Right lobe of liver (tissue), 6 donors: Measurements from ENCODE around the gene PNCK. TPM values are rescaled to one million over a fixed set of nuclear protein-coding genes. Genes with fewer than 3 reads are reported as not detected.

Source experiments
- ATAC-seq, 4 donors: fragments of 200-7000 bp; cut with Tn5 transposase; one replicate each; pipeline ENCODE4 v1.9.1; 2020; ENCODE audit warnings: mild to moderate bottlenecking in 4 of 4, moderate library complexity in 4 of 4
- DNase-seq, 3 donors: peaks; one replicate each; pipeline ENCODE4 v3.0.0-alpha.2; 2020
- H3K27ac ChIP-seq, 3 donors: fragments of 200-600 bp; one replicate each; pipeline ENCODE4 v1.8.0; 2022
- H3K27me3 ChIP-seq, 2 donors: fragments of 200-600 bp; one replicate each; pipeline ENCODE4 v1.8.0; 2022
- H3K36me3 ChIP-seq, 4 donors: fragments of 200-600 bp; sonication (generic) in 1 of 4; one replicate each; pipeline versions ENCODE4 v1.5.1 to v1.8.0; 2017 to 2022; ENCODE audit warnings: control low read depth in 1 of 4
- H3K4me1 ChIP-seq, 4 donors: fragments of 200-600 bp; sonication (generic) in 1 of 4; one replicate each; pipeline versions ENCODE4 v1.5.1 to v1.8.0; 2017 to 2022; ENCODE audit warnings: control low read depth in 1 of 4
- H3K4me3 ChIP-seq, 3 donors: fragments of 200-600 bp; one replicate each; pipeline ENCODE4 v1.8.0; 2022
- H3K9me3 ChIP-seq, 4 donors: fragments of 200-600 bp; sonication (generic) in 1 of 4; one replicate each; pipeline versions ENCODE4 v1.5.1 to v1.8.0; 2017 to 2022; ENCODE audit warnings: control low read depth in 1 of 4
- POLR2A ChIP-seq: fragments of 450-650 bp; IDR thresholded peaks from one replicate; pipeline ENCODE4 v1.6.1; 2017; ENCODE audit warnings: antibody characterized with exemption, mild to moderate bottlenecking
- WGBS: methylation state at CpG from one replicate; pipeline ENCODE4 v1.1.6; 2018; ENCODE audit warnings: low coverage, low lambda C conversion rate; ENCODE audit not compliant: insufficient coverage; ENCODE audit errors: missing lambda C conversion rate; 5-methylcytosine and 5-hydroxymethylcytosine counted together
- intact Hi-C, 2 donors: fragments of 100-400 bp; cut with DNase I; formaldehyde crosslinking; loops; one replicate each; pipeline versions ENCODE4 v1.11.2 to v1.14.1; 2022
- total RNA-seq, 6 experiments: library from RNA; depleted of rRNA in 2 of 6; stranded (reverse); fragments of >200 nt in 2 of 6; fragmentation: NEBNext Ultra II Directional in 3 of 6; extraction: Animal tissue kit (Norgen Biotek cat#: 25700) in 3 of 6; gene quantifications; one replicate each; pipeline versions ENCODE4 v1.1.0 to v1.2.4, GENCODE V29; 2016 to 2023
- TF ChIP-seq, protein P1 (sequence below), 4 donors: fragments of 200-600 bp in 3 of 4; fragments of 450-650 bp in 1 of 4; IDR thresholded peaks; one replicate each; pipeline versions ENCODE4 v1.5.1 to v1.8.0; 2016 to 2022; ENCODE audit warnings: antibody characterized with exemption in 4 of 4, mild to moderate bottlenecking in 2 of 4
- donor health status: DM: no; HTN: yes; CAD: no.
- donor health status: DM: no; HTN: no; CAD: no.
- donor health status: DM: no; HTN: no; CAD: no.
- donor health status: DM: no; HTN: yes; CAD: no.
- donor health status: DM: no; HTN: yes; CAD: no.

The PNCK gene
- total RNA-seq, 6 experiments from 2014 or later: 0.86 TPM; not detected in 5

DNA sequence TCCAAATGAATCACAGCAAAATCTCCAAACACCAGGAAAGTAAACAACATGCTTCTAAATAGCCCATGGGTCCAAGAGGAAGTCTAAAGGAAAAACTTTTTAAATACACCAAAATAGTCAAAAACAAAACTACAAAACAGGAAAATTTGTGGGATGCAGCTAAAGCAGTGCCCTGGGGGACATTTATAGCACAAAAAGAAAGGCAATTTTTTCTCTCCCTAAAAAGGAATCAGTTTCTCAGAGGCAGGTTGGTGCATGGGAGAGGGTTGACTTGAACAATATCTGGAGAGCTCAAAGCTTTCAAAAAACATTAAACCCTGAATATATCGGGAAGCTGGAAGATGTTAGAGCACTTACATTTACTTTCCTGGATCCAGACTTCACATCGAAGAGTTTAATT, 42.3 kb downstream of the PNCK start:
- 80% methylated on average over 2 of the region's 2 CpGs for WGBS
- DNase-seq: no peak
- no peak overlapping the region for H3K4me3 ChIP-seq
- no peaks in the 10 kb centered on the region for H3K9me3 ChIP-seq
- H3K4me1 ChIP-seq: peaks cover 0 to 10% (median 0%) of the 10 kb centered on the region in 4 donors
- no peaks in the 10 kb centered on the region for H3K27me3 ChIP-seq
- H3K36me3 ChIP-seq: no peaks in the 10 kb centered on the region
- intact Hi-C loops: no loop called here
- TF ChIP-seq, protein P1, sequence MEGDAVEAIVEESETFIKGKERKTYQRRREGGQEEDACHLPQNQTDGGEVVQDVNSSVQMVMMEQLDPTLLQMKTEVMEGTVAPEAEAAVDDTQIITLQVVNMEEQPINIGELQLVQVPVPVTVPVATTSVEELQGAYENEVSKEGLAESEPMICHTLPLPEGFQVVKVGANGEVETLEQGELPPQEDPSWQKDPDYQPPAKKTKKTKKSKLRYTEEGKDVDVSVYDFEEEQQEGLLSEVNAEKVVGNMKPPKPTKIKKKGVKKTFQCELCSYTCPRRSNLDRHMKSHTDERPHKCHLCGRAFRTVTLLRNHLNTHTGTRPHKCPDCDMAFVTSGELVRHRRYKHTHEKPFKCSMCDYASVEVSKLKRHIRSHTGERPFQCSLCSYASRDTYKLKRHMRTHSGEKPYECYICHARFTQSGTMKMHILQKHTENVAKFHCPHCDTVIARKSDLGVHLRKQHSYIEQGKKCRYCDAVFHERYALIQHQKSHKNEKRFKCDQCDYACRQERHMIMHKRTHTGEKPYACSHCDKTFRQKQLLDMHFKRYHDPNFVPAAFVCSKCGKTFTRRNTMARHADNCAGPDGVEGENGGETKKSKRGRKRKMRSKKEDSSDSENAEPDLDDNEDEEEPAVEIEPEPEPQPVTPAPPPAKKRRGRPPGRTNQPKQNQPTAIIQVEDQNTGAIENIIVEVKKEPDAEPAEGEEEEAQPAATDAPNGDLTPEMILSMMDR (IDR thresholded peaks at IDR 0.05): no peak
- TF ChIP-seq POLR2A: no peak
- ATAC-seq: no peak
- no peak overlapping the region for H3K27ac ChIP-seq

DNA sequence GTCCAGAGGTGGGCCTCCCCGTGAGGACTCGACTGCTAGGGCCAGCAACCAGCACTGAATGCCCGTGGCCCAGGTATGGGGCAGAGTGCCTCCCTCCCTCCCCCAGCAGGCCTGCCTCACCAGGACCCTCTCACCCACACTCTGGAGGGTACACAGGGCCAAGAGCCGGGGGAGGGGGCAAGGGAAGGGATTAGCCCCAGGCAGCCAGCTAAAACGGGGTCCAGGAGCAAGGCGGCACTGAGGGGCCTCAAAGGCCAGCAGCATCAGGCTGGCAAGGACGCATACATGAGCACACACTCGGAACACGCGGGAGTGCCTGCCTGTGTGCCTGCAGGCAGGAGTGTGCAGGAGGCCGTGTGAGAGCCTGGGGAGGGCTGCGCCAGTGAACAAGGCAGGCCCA, 44.9 kb downstream of the PNCK start:
- TF ChIP-seq POLR2A: no peak
- TF ChIP-seq, protein P1 (IDR thresholded peaks at IDR 0.05): no peak
- Histone ChIP-seq H3K4me3 (no peak overlapping the region), H3K27ac (no peak overlapping the region), H3K27me3 (no peaks in the 10 kb centered on the region), H3K36me3 (no peaks in the 10 kb centered on the region), H3K4me1 (peaks cover 0 to 10% (median 0%) of the 10 kb centered on the region in 4 donors), H3K9me3 (no peaks in the 10 kb centered on the region)
- DNase-seq (peak in 2 of 3 donors; percentile 16 to 54), ATAC-seq (peak in 1 of 4 donors; percentile 2)
- intact Hi-C loops: no loop called here
- no CpG with 5 or more reads among the region's 12 CpGs for WGBS

DNA sequence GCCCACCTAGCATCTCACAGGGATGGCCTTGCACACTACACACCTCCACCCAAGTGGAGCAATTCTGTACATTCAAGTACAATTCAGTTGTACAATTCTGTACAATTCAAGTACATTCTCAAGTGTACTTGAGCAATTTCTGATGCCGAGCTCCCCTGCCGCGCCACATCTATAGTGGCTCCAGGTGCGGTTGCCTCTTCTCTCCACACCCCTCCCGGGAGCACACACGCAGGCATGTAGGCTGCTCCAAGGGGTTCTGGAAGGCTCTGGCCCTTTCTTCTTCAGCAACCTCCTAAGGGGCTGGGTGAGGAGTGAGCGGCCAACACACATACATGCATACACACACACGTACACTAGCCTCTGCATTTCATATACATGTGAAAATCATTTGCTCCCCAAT, 45.5 kb downstream of the PNCK start:
- H3K9me3 ChIP-seq: no peaks in the 10 kb centered on the region
- intact Hi-C loops: no loop called here
- no peak for TF ChIP-seq POLR2A
- TF ChIP-seq, protein P1 (IDR thresholded peaks at IDR 0.05): no peak
- peak overlapping the region in 1 of 3 donors; percentile 51 for H3K27ac ChIP-seq
- ATAC-seq (no peak), DNase-seq (peak in 1 of 3 donors; percentile 11)
- peaks cover 0 to 10% (median 0%) of the 10 kb centered on the region in 4 donors for H3K4me1 ChIP-seq
- no peaks in the 10 kb centered on the region for H3K36me3 ChIP-seq
- no peaks in the 10 kb centered on the region for H3K27me3 ChIP-seq
- no peak overlapping the region for H3K4me3 ChIP-seq
- WGBS: no CpG with 5 or more reads among the region's 8 CpGs

DNA sequence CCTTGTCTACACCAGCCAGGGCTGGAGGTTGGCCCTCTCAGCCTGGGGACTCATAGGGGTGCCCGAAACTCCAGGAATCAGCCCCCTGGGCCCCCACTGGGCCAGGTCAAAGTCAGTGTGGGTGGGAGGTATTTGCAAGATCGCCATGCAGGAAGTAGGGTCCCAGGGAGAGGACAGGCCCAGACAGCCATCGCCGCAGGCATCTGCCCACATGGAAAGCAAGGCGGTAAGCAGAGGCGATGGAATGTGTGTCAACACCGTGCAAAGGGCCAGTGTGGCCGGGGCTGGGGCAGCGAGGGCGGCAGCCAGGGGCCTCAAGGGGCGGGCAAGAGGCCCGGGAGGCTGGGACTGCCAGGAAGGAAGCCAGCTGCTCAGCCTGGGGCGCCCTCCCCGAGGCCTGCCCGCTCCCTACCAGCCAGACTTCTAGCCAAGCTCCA, 45.9 kb downstream of the PNCK start:
- peak; percentile 6 to 28 (median 22) for ATAC-seq
- DNase-seq: peak; percentile 36 to 74 (median 48)
- H3K27ac ChIP-seq: peak overlapping the region in 2 of 3 donors; percentile 31 to 51

More for the DNA sequence above, 45.9 kb downstream of the PNCK start:
- H3K36me3 ChIP-seq: no peaks in the 10 kb centered on the region
- H3K4me3 ChIP-seq: peak overlapping the region in 1 of 3 donors; percentile 59
- peaks cover 0 to 10% (median 0%) of the 10 kb centered on the region in 4 donors for H3K4me1 ChIP-seq
- no peak for TF ChIP-seq POLR2A
- TF ChIP-seq, protein P1 (IDR thresholded peaks at IDR 0.05): no peak
- H3K9me3 ChIP-seq: no peaks in the 10 kb centered on the region
- intact Hi-C loops: no loop called here
- no peaks in the 10 kb centered on the region for H3K27me3 ChIP-seq
- WGBS: 31% methylated on average over 7 of the region's 15 CpGs
